Stimulated activated CD8-positive, alpha-beta memory T cell treated with anti-CD3 and anti-CD28 coated beads, Interleukin-4, amount 100 ng/mL, for 1 hour (primary cell): ENCODE measurements around the gene ZDHHC4.
"Not testable (repeated sequence)": the region's sequence is repeated elsewhere in the genome, so short reads cannot be mapped to it uniquely, and the experiment has no call there.

Experiments used
- DNase-seq, 2 donors: peaks; one replicate each; pipeline ENCODE4 v3.0.0-alpha.2; 2020; ENCODE audit warnings: low read depth in 2 of 2, low spot score in 1 of 2

The ZDHHC4 gene

DNA sequence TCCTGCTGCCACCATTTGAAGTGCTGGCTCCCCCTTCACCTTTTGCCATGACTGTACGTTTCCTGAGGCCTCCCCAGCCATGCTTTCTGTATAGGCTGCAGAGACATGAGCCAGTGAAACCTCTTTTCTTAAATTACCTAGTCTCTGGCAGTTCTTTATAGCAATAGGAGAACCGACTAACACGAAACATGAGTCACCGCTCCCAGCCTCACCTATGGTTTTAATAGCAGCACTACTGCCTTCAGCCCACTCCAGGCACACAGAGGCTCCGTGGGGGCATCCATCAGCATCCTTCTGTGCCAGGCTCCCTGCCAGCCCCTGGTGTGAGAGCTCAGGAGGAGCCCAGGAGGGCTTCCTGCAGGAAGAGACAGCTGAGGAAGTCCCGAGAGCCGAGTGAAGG, 54.4 kb downstream of the ZDHHC4 start:
- DNase-seq = no peak

DNA sequence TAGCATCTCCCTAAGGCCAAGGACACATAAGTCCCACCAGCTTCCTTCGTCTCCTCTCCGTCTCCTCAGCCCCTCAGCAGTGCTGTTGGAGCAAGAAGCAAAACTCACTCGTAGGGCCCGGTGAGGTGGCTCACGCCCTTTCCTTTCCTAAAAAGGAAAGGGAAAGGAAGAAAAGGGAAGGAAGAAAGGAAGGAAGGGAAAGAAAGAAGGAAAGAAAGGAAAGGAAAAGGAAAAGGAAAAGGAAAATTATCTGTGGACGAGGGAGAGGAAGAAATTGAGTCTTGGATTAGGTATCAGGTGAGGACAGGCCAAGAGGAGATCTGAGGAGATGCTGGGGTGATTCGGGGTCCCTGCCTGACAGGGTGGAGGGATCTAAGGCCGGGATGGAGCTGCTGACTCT, 56.8 kb downstream of the ZDHHC4 start:
- DNase-seq = no peak

DNA sequence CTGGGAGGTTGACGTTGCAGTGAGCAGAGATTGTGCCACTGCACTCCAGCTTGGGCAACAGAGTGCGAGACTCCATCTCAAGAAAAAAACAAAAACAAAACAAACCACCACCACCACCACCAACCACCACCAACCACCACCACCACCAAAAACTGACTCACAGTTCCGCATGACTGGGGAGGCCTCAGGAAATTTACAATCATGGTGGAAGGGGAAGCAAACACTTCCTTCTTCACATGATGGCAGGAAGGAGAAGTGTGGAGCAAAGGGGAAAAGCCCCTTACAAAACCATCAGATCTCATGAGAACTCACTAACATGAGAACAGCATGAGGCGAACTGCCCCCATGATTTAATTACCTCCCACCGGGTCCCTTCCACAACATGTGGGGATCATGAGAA, 57.7 kb downstream of the ZDHHC4 start:
- not testable (repeated sequence) for DNase-seq

DNA sequence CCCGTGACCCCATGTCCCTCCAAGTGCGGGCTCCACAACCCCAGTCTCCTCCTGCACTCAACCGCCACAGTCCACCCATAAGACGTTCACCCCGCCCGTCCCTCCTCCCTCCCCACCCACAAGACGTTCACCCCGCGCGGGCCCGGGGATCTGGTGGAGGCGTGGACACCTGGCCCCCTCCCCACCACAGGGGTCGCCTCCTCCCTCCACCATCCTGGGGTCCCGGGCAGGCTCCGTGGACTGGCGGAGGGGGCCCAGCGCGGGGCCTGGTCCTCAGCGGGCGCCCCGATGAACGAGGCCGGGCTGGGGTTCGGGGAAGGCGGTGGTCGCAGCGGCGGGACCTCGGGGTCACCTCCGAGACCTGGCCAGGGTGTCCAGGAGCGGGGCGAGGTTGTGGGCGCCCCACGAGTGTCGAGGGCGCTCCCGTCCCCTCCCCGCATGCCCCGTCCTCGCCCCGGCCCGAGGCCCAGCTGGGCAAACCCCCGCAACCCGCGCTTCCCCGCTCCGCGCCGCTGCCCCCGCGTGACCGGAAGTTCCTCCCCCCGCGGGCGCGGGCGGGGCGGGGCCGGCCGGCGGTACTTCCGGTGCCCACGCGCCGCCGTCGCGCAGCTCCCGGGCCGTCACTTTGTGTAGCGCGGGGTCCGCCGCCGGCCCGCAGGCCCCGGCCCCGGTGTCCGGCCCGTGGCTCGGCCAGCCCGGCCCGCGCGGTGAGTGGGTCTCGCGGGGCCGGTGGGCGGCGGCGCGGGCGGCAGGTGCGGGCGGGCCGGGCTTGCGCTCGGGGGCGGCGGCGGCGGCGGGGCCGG, 59.7 kb downstream of the ZDHHC4 start, which contains the start of gene ZNF316:
ZNF316 (plus strand) TSS at position 578 of the 803 bp plus-strand sequence. CDS start 5,092 bp downstream, outside the sequence.
- DNase-seq = peak; percentile 30 to 37

GRCh38 chr7:6637544-6638229, 60.4 kb downstream of the ZDHHC4 start:
- DNase-seq = peak; percentile 27 to 31
